Measurements from ENCODE around the gene MLC1. TPM values are rescaled to one million over a fixed set of nuclear protein-coding genes. Genes with fewer than 3 reads are reported as not detected.
"Not testable (repeated sequence)": the region's sequence is repeated elsewhere in the genome, so short reads cannot be mapped to it uniquely, and the experiment has no call there.

The MLC1 gene
- total RNA-seq, 1 experiment from 2014 or later, result not detected

- in situ Hi-C loops (cut with HindIII; ENCODE audit: low pct_unique_long_range_greater_than_20kb, low sequenced_read_pairs), result no loop called here
- DNase-seq (ENCODE audit: low read depth), result no peak
These were observed 22.3 kb upstream of the MLC1 start for GRCh38 chr22:50107529-50107928.

GRCh38 chr22:50105208-50106100, 20.2 kb upstream of the MLC1 start:
- no peak for DNase-seq (ENCODE audit: low read depth)
- in situ Hi-C loops (cut with HindIII; ENCODE audit: low pct_unique_long_range_greater_than_20kb, low sequenced_read_pairs), result no loop called here

- no peak for DNase-seq (ENCODE audit: low read depth)
These were observed 18.9 kb upstream of the MLC1 start for GRCh38 chr22:50104141-50104544.

GRCh38 chr22:50102946-50103345, 17.7 kb upstream of the MLC1 start:
- DNase-seq (ENCODE audit: low read depth), result no peak
- in situ Hi-C loops (cut with HindIII; ENCODE audit: low pct_unique_long_range_greater_than_20kb, low sequenced_read_pairs), result no loop called here

More at GRCh38 chr22:50104141-50104544, 18.9 kb upstream of the MLC1 start:
- in situ Hi-C loops (cut with HindIII; ENCODE audit: low pct_unique_long_range_greater_than_20kb, low sequenced_read_pairs), result no loop called here

- in situ Hi-C loops (cut with HindIII; ENCODE audit: low pct_unique_long_range_greater_than_20kb, low sequenced_read_pairs), result no loop called here
- no peak for DNase-seq (ENCODE audit: low read depth)
These were observed 16.8 kb upstream of the MLC1 start for GRCh38 chr22:50101870-50102565.

- in situ Hi-C loops (cut with HindIII; ENCODE audit: low pct_unique_long_range_greater_than_20kb, low sequenced_read_pairs), result no loop called here
- DNase-seq (ENCODE audit: low read depth), result no peak
These were observed 12.8 kb upstream of the MLC1 start for GRCh38 chr22:50098052-50098451.

GRCh38 chr22:50092342-50092741, 7.1 kb upstream of the MLC1 start:
- in situ Hi-C loops (cut with HindIII; ENCODE audit: low pct_unique_long_range_greater_than_20kb, low sequenced_read_pairs), result no loop called here
- DNase-seq (ENCODE audit: low read depth), result no peak

GRCh38 chr22:50091092-50091768, 6.0 kb upstream of the MLC1 start:
- no peak for DNase-seq (ENCODE audit: low read depth)
- in situ Hi-C loops (cut with HindIII; ENCODE audit: low pct_unique_long_range_greater_than_20kb, low sequenced_read_pairs), result no loop called here

- no peak for DNase-seq (ENCODE audit: low read depth)
- in situ Hi-C loops (cut with HindIII; ENCODE audit: low pct_unique_long_range_greater_than_20kb, low sequenced_read_pairs), result no loop called here
These were observed 5.1 kb upstream of the MLC1 start for GRCh38 chr22:50090412-50090714.

- in situ Hi-C loops (cut with HindIII; ENCODE audit: low pct_unique_long_range_greater_than_20kb, low sequenced_read_pairs), result no loop called here
- no peak for DNase-seq (ENCODE audit: low read depth)
These were observed 4.6 kb upstream of the MLC1 start, which contains the start of gene MOV10L1 for GRCh38 chr22:50089682-50090411. MOV10L1 (plus strand) TSS chr22:50090006; CDS start chr22:50090089, 83 bp downstream.

- no peak for DNase-seq (ENCODE audit: low read depth)
- in situ Hi-C loops (cut with HindIII; ENCODE audit: low pct_unique_long_range_greater_than_20kb, low sequenced_read_pairs), result no loop called here
These were observed 4.0 kb upstream of the MLC1 start for GRCh38 chr22:50089231-50089630.

GRCh38 chr22:50088096-50088495, 2.9 kb upstream of the MLC1 start:
- in situ Hi-C loops (cut with HindIII; ENCODE audit: low pct_unique_long_range_greater_than_20kb, low sequenced_read_pairs), result no loop called here
- DNase-seq (ENCODE audit: low read depth), result no peak

GRCh38 chr22:50087646-50088045, 2.4 kb upstream of the MLC1 start:
- in situ Hi-C loops (cut with HindIII; ENCODE audit: low pct_unique_long_range_greater_than_20kb, low sequenced_read_pairs), result no loop called here
- DNase-seq (ENCODE audit: low read depth), result no peak

GRCh38 chr22:50086975-50087374, 1.7 kb upstream of the MLC1 start:
- DNase-seq (ENCODE audit: low read depth); in situ Hi-C loops (cut with HindIII; ENCODE audit: low pct_unique_long_range_greater_than_20kb, low sequenced_read_pairs): not testable (repeated sequence)

GRCh38 chr22:50086526-50086925, 1.3 kb upstream of the MLC1 start:
- DNase-seq (ENCODE audit: low read depth), result no peak
- in situ Hi-C loops (cut with HindIII; ENCODE audit: low pct_unique_long_range_greater_than_20kb, low sequenced_read_pairs), result no loop called here

GRCh38 chr22:50084614-50085021, 608 bp downstream of the MLC1 start:
- no peak for DNase-seq (ENCODE audit: low read depth)
- in situ Hi-C loops (cut with HindIII; ENCODE audit: low pct_unique_long_range_greater_than_20kb, low sequenced_read_pairs), result no loop called here

GRCh38 chr22:50084080-50084477, 1.1 kb downstream of the MLC1 start:
- DNase-seq (ENCODE audit: low read depth), result no peak
- in situ Hi-C loops (cut with HindIII; ENCODE audit: low pct_unique_long_range_greater_than_20kb, low sequenced_read_pairs), result no loop called here

GRCh38 chr22:50083462-50084079, 1.7 kb downstream of the MLC1 start:
- in situ Hi-C loops (cut with HindIII; ENCODE audit: low pct_unique_long_range_greater_than_20kb, low sequenced_read_pairs), result no loop called here
- no peak for DNase-seq (ENCODE audit: low read depth)
